IMR-90 (cell line): ENCODE data around the gene SIX2. TPM values are rescaled to one million over a fixed set of nuclear protein-coding genes. Genes with fewer than 3 reads are reported as not detected.

Source experiments
- ATAC-seq: fragments of 200-7000 bp; cut with Tn5 transposase; 2 replicates; pipeline ENCODE4 v1.9.1; 2020; ENCODE audit warnings: low read depth, mild to moderate bottlenecking, moderate library complexity
- BruUV-seq: library from RNA; stranded (reverse); fragments of 400-500 nt; replicated peaks from 2 replicates; lab custom pipeline; 2021; lab: Mats Ljungman, UMichigan
- CTCF ChIA-PET: fragments of 300-600 bp; formaldehyde crosslinking; extraction: SDS; loops from one replicate; lab custom pipeline; 2021; ENCODE audit warnings: antibody characterized with exemption; lab: Yijun Ruan, JAX
- POLR2A ChIA-PET: fragments of 300-600 bp; sonication (Branson Sonifier 250); formaldehyde crosslinking; loops from one replicate; lab custom pipeline; 2022; ENCODE audit warnings: antibody characterized with exemption; ENCODE audit not compliant: unreplicated experiment; lab: Charles Lee
- DNase-seq: peaks from one replicate; pipeline ENCODE4 v3.0.0; 2013
- H2AFZ ChIP-seq: replicated peaks from 2 replicates; pipeline ENCODE3; 2013; ENCODE audit warnings: low read length, mild to moderate bottlenecking; ENCODE audit not compliant: poor library complexity
- H2AK5ac ChIP-seq: 2 replicates; pipeline ENCODE4 v1.6.1; 2013; ENCODE audit warnings: low read depth, low read length, inconsistent platforms
- H2AK9ac ChIP-seq: replicated peaks from 2 replicates; pipeline ENCODE3; 2013; ENCODE audit warnings: mild to moderate bottlenecking, low read depth, low read length, moderate library complexity; ENCODE audit not compliant: poor library complexity
- H2BK120ac ChIP-seq: 2 replicates; pipeline ENCODE4 v1.6.1; 2013; ENCODE audit warnings: low read depth, low read length, inconsistent platforms
- H2BK15ac ChIP-seq: 3 replicates; pipeline ENCODE4 v1.6.1; 2013; ENCODE audit warnings: low read depth, low read length, inconsistent platforms
- H2BK20ac ChIP-seq: 2 replicates; pipeline ENCODE4 v1.6.1; 2013; ENCODE audit warnings: low read depth, mild to moderate bottlenecking, inconsistent platforms, low read length, moderate library complexity
- H2BK5ac ChIP-seq: 2 replicates; pipeline ENCODE4 v1.6.1; 2013; ENCODE audit warnings: mild to moderate bottlenecking, low read depth, low read length, inconsistent platforms; ENCODE audit not compliant: poor library complexity, severe bottlenecking
- H3K14ac ChIP-seq: replicated peaks from 2 replicates; pipeline ENCODE4 v1.6.1; 2013; ENCODE audit warnings: low read depth, low read length, inconsistent platforms
- H3K18ac ChIP-seq: 2 replicates; pipeline ENCODE4 v1.6.1; 2013; ENCODE audit warnings: low read depth, low read length, control low read depth
- H3K23ac ChIP-seq: 2 replicates; pipeline ENCODE4 v1.6.1; 2013; ENCODE audit warnings: low read depth, low read length, inconsistent platforms
- H3K27ac ChIP-seq: 2 replicates; pipeline ENCODE4 v1.5.1; 2013; ENCODE audit warnings: mild to moderate bottlenecking, control low read depth, low read length; ENCODE audit not compliant: insufficient read depth
- H3K27me3 ChIP-seq: 2 replicates; pipeline ENCODE4 v1.6.1; 2013; ENCODE audit warnings: low read length; ENCODE audit not compliant: control insufficient read depth, insufficient read depth
- H3K36me3 ChIP-seq: 2 replicates; pipeline ENCODE4 v1.6.1; 2013; ENCODE audit warnings: low read length, mixed read lengths; ENCODE audit not compliant: control insufficient read depth, insufficient read depth
- H3K4ac ChIP-seq: 2 replicates; pipeline ENCODE4 v1.6.1; 2013; ENCODE audit warnings: low read depth, low read length, inconsistent platforms
- H3K4me1 ChIP-seq: 2 replicates; pipeline ENCODE4 v1.6.1; 2013; ENCODE audit warnings: low read length, mixed read lengths; ENCODE audit not compliant: control insufficient read depth, insufficient read depth
- H3K4me2 ChIP-seq: 2 replicates; pipeline ENCODE4 v1.6.1; 2013; ENCODE audit warnings: low read depth, mild to moderate bottlenecking, control low read depth, low read length, moderate library complexity
- H3K4me3 ChIP-seq: 2 replicates; pipeline ENCODE4 v1.5.1; 2013; ENCODE audit warnings: low read depth, mild to moderate bottlenecking, control low read depth, low read length, moderate library complexity; ENCODE audit not compliant: insufficient read depth
- H3K56ac ChIP-seq: 2 replicates; pipeline ENCODE4 v1.6.1; 2013; ENCODE audit warnings: low read length, inconsistent platforms; ENCODE audit not compliant: insufficient read depth; ENCODE audit errors: extremely low read depth
- H3K79me1 ChIP-seq, 2 experiments: 2 replicates each; pipeline ENCODE4 v1.6.1; 2013; ENCODE audit warnings: low read length in 2 of 2, inconsistent platforms in 1 of 2, low read depth in 1 of 2
- H3K9ac ChIP-seq: 2 replicates; pipeline ENCODE4 v1.6.1; 2013; ENCODE audit warnings: low read depth, low read length, control low read depth
- H3K9me1 ChIP-seq: 2 replicates; pipeline ENCODE4 v1.6.1; 2013; ENCODE audit warnings: low read length, inconsistent platforms; ENCODE audit not compliant: insufficient read depth
- H3K9me3 ChIP-seq: 2 replicates; pipeline ENCODE4 v1.6.1; 2013; ENCODE audit warnings: low read length; ENCODE audit not compliant: control insufficient read depth, insufficient read depth
- H4K20me1 ChIP-seq: 2 replicates; pipeline ENCODE4 v1.6.1; 2013; ENCODE audit warnings: low read length, inconsistent platforms; ENCODE audit not compliant: insufficient read depth
- H4K5ac ChIP-seq: 2 replicates; pipeline ENCODE4 v1.6.1; 2013; ENCODE audit warnings: mild to moderate bottlenecking, low read depth, low read length, control low read depth
- H4K8ac ChIP-seq, 2 experiments: 2 replicates each; pipeline ENCODE4 v1.6.1; 2013; ENCODE audit warnings: low read depth in 2 of 2, low read length in 2 of 2, control low read depth in 1 of 2, inconsistent platforms in 1 of 2
- H4K91ac ChIP-seq: 2 replicates; pipeline ENCODE4 v1.6.1; 2013; ENCODE audit warnings: low read depth, low read length, inconsistent platforms; ENCODE audit not compliant: insufficient read depth
- BHLHE40 ChIP-seq: fragments of 150-350 bp; IDR thresholded peaks from 2 replicates; pipeline ENCODE4 v1.6.1; 2016; ENCODE audit warnings: mild to moderate bottlenecking, low read depth, low read length
- ELK1 ChIP-seq: fragments of 150-350 bp; IDR thresholded peaks from 2 replicates; pipeline ENCODE4 v1.6.1; 2016; ENCODE audit warnings: low read depth, mild to moderate bottlenecking, low read length, moderate library complexity, borderline replicate concordance
- FOS ChIP-seq: fragments of 150-350 bp; IDR thresholded peaks from 2 replicates; pipeline ENCODE4 v1.6.1; 2016; ENCODE audit warnings: low read depth, low read length
- MAFK ChIP-seq: IDR thresholded peaks from 2 replicates; pipeline ENCODE4 v1.6.1; 2012; ENCODE audit warnings: low read depth, low read length, improper control_type of control experiment
- MAZ ChIP-seq: IDR thresholded peaks from 2 replicates; pipeline ENCODE4 v1.6.1; 2012; ENCODE audit warnings: low read depth, mild to moderate bottlenecking, low read length, improper control_type of control experiment, moderate library complexity, borderline replicate concordance
- POLR2A ChIP-seq: IDR thresholded peaks from 2 replicates; pipeline ENCODE4 v1.6.1; 2012; ENCODE audit warnings: mild to moderate bottlenecking, low read depth, low read length
- RAD21 ChIP-seq: IDR thresholded peaks from 2 replicates; pipeline ENCODE4 v1.6.1; 2012; ENCODE audit warnings: low read length, improper control_type of control experiment
- RFX5 ChIP-seq: IDR thresholded peaks from 2 replicates; pipeline ENCODE4 v1.8.0; 2012; ENCODE audit warnings: low read depth, mild to moderate bottlenecking, low read length, moderate library complexity
- SMC3 ChIP-seq: fragments of 150-350 bp; IDR thresholded peaks from 2 replicates; pipeline ENCODE4 v1.6.1; 2016; ENCODE audit warnings: low read depth, mild to moderate bottlenecking, antibody characterized with exemption, low read length, moderate library complexity
- USF2 ChIP-seq: fragments of 150-350 bp; IDR thresholded peaks from 2 replicates; pipeline ENCODE4 v1.6.1; 2017; ENCODE audit warnings: mild to moderate bottlenecking, antibody characterized with exemption, low read length, low read depth
- WGBS, 2 experiments: methylation state at CpG; one replicate each; pipeline versions ENCODE4 v1.1.5 to v1.1.7; 2013; ENCODE audit warnings: missing lambda C conversion rate in 2 of 2; ENCODE audit not compliant: insufficient read length in 1 of 2; ENCODE audit errors: extremely low coverage in 2 of 2; 5-methylcytosine and 5-hydroxymethylcytosine counted together
- dilution Hi-C: fragments of 300-500 bp; cut with HindIII; formaldehyde crosslinking; loops from one replicate; pipeline ENCODE4 v1.14.3; 2018; ENCODE audit warnings: low sequenced_read_pairs; ENCODE audit not compliant: unreplicated experiment
- in situ Hi-C: fragments of 300-500 bp; cut with MboI; formaldehyde crosslinking; loops from 3 replicates; pipeline ENCODE4 v1.14.3; 2019; ENCODE audit warnings: low sequenced_read_pairs, inconsistent platforms, mixed read lengths
- intact Hi-C: fragments of 100-400 bp; cut with micrococcal nuclease; formaldehyde crosslinking; loops from 2 replicates; pipeline ENCODE4 v1.10.0; 2022
- polyA plus RNA-seq, 3 experiments: library from polyadenylated mRNA; depleted of rRNA; stranded (reverse); fragments of >200 nt; gene quantifications; 2 replicates each; pipeline ENCODE4 v1.2.3, GENCODE V29; 2012; ENCODE audit warnings: low replicate concordance in 1 of 3
- total RNA-seq: library from RNA; depleted of rRNA; stranded (reverse); fragments of >200 nt; gene quantifications from 2 replicates; pipeline ENCODE4 v1.2.3, GENCODE V29; 2012

SIX2 gene
- total and polyA plus RNA-seq, 2 of the 4 experiments (the other 2 are of a cell fraction): not detected

- Histone ChIP-seq H4K8ac (no peak overlapping the region), H3K36me3 (no peaks in the 10 kb centered on the region), H3K56ac (no peak overlapping the region), H2BK5ac (no peak overlapping the region), H4K5ac (no peak overlapping the region), H4K91ac (no peak overlapping the region), H3K9me3 (no peaks in the 10 kb centered on the region), H2BK15ac (no peak overlapping the region), H3K9ac (no peak overlapping the region), H3K4me1 (no peaks in the 10 kb centered on the region), H3K27me3 (peaks cover 31% of the 10 kb centered on the region), H3K9me1 (no peaks in the 10 kb centered on the region), H3K4ac (no peak overlapping the region), H4K20me1 (no peaks in the 10 kb centered on the region), H3K14ac (no peak overlapping the region), H2AFZ (peak overlapping the region; percentile 19), H3K4me2 (no peak overlapping the region), H2AK5ac (no peak overlapping the region), H3K79me1 (no peaks in the 10 kb centered on the region), H3K23ac (no peak overlapping the region), H2BK20ac (no peak overlapping the region), H3K27ac (no peak overlapping the region), H3K4me3 (no peak overlapping the region), H2BK120ac (no peak overlapping the region), H2AK9ac (no peak overlapping the region), H3K18ac (no peak overlapping the region)
- in situ Hi-C loops (no loop called here), dilution Hi-C loops (no loop called here), intact Hi-C loops (loop anchor here (1.0 to 10.0 kb wide), 5 partner anchors 264 to 954 kb away; no protein-coding TSS in a partner anchor)
- TF ChIP-seq BHLHE40 (no peak), SMC3 (no peak), FOS (no peak), RAD21 (no peak), MAZ (no peak), RFX5 (no peak), POLR2A (no peak), MAFK (no peak), USF2 (no peak), ELK1 (no peak)
- no peak; the same call in 1 of the 2 replicates for ATAC-seq
- WGBS, 2 experiments: 80% methylated on average over 2 of the region's 9 CpGs; no CpG with 5 or more reads in 1 of the 2 experiments
- BruUV-seq: no TSS peak
- ChIA-PET POLR2A (no interaction called here), CTCF (interaction anchor here (0.7 to 2.7 kb wide), 14 partner anchors 12 to 622 kb away, joined by 3 to 27 read pairs (median 4); no protein-coding TSS in a partner anchor)
- DNase-seq: no peak
These were observed 28.2 kb downstream of the SIX2 start for GRCh38 chr2:44980751-44981713.
